GM18507 (cell line): ENCODE measurements around the gene CCDC69.
A peak's percentile ranks its signal among the peaks of the same experiment; 100 is the strongest.
"Not testable (repeated sequence)": the region's sequence is repeated elsewhere in the genome, so short reads cannot be mapped to it uniquely, and the experiment has no call there.

ENCODE experiments used
- DNase-seq: peaks from one replicate; pipeline ENCODE4 v3.0.0; 2011; ENCODE audit warnings: low read depth; ENCODE audit not compliant: insufficient read length; ENCODE audit errors: extremely low spot score
- FAIRE-seq: peaks from 2 replicates; lab custom pipeline; 2011; peaks lifted over from hg19 to GRCh38; lab: Jason Lieb, UNC

Gene CCDC69

GRCh38 chr5:151178372-151178771 is 45.5 kb downstream of the CCDC69 start:
- FAIRE-seq: no peak
- DNase-seq: no peak

GRCh38 chr5:151176268-151176667 is 47.6 kb downstream of the CCDC69 start:
- not testable (repeated sequence) for FAIRE-seq, DNase-seq

DNA sequence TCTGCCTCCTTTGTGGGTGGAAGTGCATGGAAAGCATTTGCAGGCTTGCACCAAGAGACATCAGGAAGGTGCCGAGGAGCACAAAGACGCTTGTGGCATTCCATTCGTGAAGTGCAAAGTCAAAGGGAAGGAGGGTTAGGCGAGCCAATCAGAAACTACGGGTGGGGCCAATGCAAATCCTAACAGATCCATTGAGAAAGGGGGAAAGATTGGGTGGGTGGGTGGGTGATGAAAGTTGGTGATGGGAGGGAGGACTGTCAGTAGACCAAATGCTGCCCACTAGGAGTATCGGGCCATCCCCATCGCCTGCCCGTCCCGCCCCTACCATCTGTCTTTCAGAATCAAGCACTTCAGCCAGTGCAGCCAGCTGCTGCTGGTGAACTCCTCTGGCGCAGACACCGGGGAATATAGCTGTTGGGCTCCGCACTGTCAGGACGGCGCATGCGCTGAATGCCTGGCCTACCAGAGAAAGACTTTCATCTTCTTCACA is 49.2 kb downstream of the CCDC69 start:
- no peak for FAIRE-seq
- DNase-seq: no peak

DNA sequence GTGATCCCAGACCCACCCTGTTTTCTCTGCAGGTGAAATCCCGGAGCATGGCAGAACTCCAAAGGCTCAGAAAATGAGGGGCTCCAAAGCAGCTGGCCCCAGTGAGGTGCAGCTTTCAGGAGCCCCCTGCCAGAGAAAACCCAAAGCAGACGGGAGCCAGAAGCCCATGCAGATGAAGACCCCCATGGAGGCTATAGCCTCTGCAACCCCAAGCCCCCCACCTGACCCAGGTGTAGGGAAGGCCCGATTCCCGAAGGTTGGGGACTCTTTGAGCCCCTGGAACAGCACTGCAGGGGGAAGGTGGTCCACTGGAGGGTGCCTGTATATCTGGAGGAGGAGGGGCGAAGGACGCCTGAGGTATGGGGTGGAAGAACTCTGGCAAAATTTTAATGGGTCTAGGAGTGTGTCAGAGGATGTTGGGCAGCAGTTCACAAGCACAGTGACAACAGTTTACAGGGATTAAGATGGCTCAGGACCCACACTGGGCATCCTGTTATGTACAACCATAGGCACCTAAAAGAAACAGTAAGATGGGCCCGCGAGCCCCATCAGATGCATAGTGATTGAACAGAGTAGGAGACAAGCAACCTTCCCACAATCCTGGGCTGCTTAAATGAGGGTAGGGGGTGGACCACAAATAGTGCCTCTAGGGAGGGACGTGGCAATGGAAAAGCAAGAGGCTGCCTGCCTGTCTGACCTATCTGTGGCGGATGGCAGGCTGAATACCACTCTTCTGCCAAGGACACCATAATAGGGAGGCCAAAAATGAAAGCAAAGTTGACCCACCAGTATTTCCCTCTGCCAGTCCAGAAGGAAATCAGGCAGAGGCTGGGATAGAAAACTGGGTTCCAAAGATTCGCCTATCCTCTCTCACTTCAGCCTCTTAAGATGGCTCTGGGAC is 49.9 kb downstream of the CCDC69 start:
- FAIRE-seq: no peak
- DNase-seq: no peak

DNA sequence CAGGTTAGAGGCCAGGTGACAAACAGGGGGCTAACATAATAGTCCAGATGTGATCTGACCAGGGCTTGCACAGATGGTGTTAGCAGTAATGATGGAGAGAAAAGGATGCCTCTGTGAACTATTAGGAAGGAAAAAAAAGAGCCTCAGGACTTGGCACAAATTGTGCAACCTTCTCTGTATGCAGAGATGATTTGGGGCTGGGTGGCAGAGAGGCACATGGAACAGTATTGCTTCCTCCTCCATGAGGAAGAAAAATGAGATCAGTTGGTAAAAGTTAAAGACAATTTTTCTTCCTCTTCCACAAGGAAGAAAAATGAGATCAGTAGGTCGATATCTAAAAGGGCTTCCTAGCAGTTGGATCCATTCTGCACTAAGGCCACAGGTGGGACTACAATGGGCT is 52.4 kb downstream of the CCDC69 start:
- DNase-seq: no peak
- no peak for FAIRE-seq

GRCh38 chr5:151168602-151169344 is 55.1 kb downstream of the CCDC69 start:
- DNase-seq: no peak
- FAIRE-seq: no peak

- DNase-seq (no peak), FAIRE-seq (no peak)
Observed at GRCh38 chr5:151167022-151167421, 56.9 kb downstream of the CCDC69 start.

DNA sequence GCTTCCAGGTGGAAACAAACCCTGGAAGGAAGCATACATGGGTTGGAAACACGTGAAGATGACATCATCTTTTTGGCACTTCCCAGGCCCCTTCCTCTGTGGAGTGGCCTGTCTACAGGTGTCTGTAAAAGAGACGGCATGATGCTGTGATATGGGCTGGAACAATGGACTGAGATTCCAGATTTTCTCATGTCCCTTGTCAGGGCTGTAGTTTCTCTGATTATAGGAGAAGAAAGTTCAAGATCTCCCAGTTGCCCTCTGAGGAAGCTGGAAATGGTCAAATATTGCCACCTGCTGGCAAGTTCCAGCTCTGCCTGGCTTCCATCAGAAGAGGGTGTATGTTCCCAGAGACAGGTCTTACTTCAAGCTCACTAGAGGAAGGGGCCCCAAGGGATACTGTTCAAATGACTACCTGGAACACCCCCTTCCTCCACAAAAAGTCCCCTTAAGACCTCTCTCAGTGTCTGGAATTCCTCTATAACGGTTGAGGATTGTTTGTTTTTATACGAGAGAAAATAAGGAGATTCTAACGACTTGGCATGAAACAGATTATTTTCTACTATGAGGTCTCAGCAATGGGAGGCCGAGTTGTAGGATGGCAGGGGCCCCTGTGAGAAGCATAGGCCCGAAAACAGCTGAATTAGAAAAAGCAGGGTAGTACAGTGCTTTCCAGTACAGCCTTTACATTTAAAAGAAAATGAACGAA is 59.1 kb downstream of the CCDC69 start:
- FAIRE-seq: peak; percentile 96
- no peak for DNase-seq

GRCh38 chr5:151162776-151163175 is 61.1 kb downstream of the CCDC69 start:
- FAIRE-seq (no peak), DNase-seq (no peak)

- FAIRE-seq (peak; percentile 67), DNase-seq (no peak)
Observed at GRCh38 chr5:151159649-151160373, 64.1 kb downstream of the CCDC69 start.

- DNase-seq: no peak
- peak; percentile 66 for FAIRE-seq
Observed at GRCh38 chr5:151158287-151158661, 65.6 kb downstream of the CCDC69 start.

GRCh38 chr5:151157426-151158286 is 66.2 kb downstream of the CCDC69 start, which contains the start of gene ANXA6:
Gene ANXA6, minus strand, starts transcription at chr5:151157779. Its CDS starts 9,878 bp downstream, at chr5:151147901.
- no peak for DNase-seq
- peak; percentile 89 for FAIRE-seq

DNA sequence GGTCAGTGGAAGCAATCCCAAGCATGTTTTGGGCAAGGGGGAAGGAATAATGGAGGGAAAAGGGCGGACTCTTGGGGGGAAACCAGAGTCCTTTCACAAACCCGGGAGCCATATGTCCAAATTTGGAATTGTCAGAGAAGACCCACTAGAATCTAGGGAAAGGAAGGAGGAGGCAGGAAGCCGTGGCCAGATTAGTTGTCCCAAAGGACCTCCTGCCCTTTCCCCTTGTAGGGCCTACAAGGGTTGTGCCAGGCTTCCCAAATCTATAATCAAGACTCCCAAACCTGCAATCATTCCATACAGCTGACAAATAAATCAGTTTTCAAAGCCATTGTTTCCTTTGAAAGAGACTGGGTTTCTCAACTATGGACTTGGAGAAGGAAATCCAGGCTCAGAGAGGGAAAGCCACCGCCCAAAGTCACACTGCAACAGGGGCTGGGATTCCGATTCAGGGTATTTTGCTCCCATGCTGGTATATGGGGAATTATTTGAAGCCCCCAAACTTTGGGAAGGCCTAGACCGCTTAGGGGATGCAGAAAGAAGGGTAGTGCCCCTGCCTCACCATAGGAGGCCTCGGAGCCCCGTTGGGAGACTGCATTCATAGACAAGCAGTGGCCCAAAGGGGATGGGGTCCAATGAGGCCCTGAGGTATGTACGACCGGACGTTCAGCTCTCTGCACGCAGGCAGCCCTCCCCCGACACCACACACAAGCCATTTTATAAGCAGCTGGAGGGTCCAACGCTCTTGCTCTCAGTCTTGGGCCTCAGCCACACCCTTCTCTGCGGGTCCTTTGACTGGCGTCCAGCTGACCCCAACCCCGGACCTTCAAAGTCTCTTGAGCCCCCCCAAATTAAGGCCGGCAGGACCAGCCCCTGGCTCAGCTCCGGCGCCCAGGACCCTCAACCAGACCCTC is 67.1 kb downstream of the CCDC69 start:
- peak; percentile 60 for FAIRE-seq
- no peak for DNase-seq

GRCh38 chr5:151155775-151156506 is 68.0 kb downstream of the CCDC69 start:
- DNase-seq (no peak), FAIRE-seq (no peak)

- DNase-seq (no peak), FAIRE-seq (peak; percentile 92)
Observed at GRCh38 chr5:151154931-151155774, 68.7 kb downstream of the CCDC69 start.

DNA sequence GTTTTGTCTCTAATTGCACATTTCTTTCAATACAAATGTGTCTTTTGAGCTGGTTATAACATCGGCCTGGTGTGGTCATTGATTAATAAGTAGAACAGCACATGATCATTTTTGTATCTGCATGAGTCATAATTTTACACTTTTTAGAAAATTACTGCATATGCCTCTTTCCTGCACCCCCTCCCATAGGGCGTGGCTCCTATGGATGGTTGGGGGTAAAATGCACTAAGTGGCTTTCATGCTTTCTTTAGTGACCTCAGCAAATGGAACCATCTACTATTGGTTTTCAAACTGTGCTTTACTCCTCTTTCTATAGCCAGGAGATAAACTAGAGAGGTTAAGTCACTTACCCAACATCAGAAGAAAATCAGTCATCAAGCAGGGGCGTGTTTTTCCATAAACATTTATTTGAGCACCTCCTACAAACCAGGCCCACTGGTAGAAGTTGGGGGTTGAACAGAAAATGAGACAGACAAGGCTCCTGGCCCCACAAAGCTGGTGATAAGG is 70.1 kb downstream of the CCDC69 start:
- DNase-seq (no peak), FAIRE-seq (peak; percentile 80)
